ENCODE results near the gene CMTM3. TPM values are rescaled to one million over a fixed set of nuclear protein-coding genes. Genes with fewer than 3 reads are reported as not detected.

CMTM3 gene
- total RNA-seq, 1 experiment from 2014 or later: 17.3 TPM

DNA sequence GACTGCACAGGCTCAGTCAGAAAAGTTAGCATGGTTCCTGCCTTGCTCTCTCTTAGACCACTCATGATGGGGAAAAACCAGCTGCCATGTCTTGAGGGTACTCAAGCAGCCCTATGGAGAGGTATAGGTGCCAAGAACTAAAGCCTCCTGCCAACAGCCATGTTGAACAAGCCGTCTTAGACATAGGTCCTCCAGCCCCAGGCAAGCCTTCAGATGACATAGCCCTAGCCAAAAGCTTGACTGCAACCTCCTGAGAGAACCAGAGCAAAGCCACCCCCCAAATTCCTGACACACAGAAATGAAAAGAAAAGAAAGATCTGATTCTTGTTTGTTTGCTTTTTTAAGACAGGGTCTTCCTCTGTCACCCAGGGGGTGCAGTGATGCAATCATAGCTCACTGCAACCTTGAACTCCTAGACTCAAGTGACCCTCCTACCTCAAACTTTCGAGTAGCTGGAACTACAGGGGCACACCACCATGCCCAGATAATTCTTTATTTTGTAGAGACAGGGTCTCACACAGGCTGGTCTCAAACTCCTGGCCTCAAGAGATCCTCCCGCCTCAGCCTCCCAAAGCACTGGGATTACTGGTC, 36.3 kb downstream of the CMTM3 start:
- H3K36me3 ChIP-seq: no peaks in the 10 kb centered on the region
- no peak overlapping the region for H3K4me3 ChIP-seq
- DNase-seq: no peak
- no peaks in the 10 kb centered on the region for H3K9me3 ChIP-seq
- H3K27me3 ChIP-seq: no peaks in the 10 kb centered on the region

GRCh38 chr16:66641387-66641786, 36.9 kb downstream of the CMTM3 start:
- H3K4me3 ChIP-seq: no peak overlapping the region
- no peaks in the 10 kb centered on the region for H3K9me3 ChIP-seq
- H3K27me3 ChIP-seq: no peaks in the 10 kb centered on the region
- DNase-seq: no peak
- H3K36me3 ChIP-seq: no peaks in the 10 kb centered on the region

- H3K27me3 ChIP-seq: no peaks in the 10 kb centered on the region
- H3K4me3 ChIP-seq: no peak overlapping the region
- H3K36me3 ChIP-seq: no peaks in the 10 kb centered on the region
- no peaks in the 10 kb centered on the region for H3K9me3 ChIP-seq
- DNase-seq: no peak
Measured at GRCh38 chr16:66647866-66648265, 43.4 kb downstream of the CMTM3 start.

- DNase-seq: no peak
- H3K4me3 ChIP-seq: no peak overlapping the region
- no peaks in the 10 kb centered on the region for H3K9me3 ChIP-seq
- H3K36me3 ChIP-seq: no peaks in the 10 kb centered on the region
- no peaks in the 10 kb centered on the region for H3K27me3 ChIP-seq
Measured at GRCh38 chr16:66649167-66649566, 44.7 kb downstream of the CMTM3 start.

DNA sequence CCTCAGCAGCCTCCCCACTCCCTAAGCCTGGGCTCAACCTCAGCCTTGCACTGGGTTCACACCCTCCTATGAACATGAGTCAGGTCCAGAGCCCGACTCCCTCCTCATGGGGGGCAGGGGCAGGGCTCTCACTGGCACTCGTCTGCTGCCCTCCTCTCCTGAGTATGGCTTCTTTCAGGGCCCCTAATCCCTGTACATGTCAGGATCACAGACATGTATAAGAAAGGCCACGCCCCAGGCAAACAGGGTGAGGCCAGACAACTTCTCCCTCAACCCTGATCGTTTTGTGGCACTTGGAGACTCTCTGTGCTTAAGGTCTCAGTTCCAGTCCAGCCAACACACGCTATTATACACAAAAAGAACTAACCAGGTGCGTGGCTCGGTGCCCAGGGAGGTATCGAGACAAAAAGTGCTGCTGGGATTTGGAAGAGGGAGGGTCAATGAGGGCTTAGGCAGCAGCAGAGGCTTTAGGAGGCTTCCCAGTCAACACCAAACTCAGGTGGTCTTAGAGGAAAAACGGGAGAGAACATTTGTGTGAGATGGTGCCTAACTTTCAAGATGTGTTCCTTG, 45.2 kb downstream of the CMTM3 start:
- H3K27me3 ChIP-seq: no peaks in the 10 kb centered on the region
- DNase-seq: no peak
- H3K4me3 ChIP-seq: no peak overlapping the region
- H3K9me3 ChIP-seq: no peaks in the 10 kb centered on the region
- no peaks in the 10 kb centered on the region for H3K36me3 ChIP-seq

DNA sequence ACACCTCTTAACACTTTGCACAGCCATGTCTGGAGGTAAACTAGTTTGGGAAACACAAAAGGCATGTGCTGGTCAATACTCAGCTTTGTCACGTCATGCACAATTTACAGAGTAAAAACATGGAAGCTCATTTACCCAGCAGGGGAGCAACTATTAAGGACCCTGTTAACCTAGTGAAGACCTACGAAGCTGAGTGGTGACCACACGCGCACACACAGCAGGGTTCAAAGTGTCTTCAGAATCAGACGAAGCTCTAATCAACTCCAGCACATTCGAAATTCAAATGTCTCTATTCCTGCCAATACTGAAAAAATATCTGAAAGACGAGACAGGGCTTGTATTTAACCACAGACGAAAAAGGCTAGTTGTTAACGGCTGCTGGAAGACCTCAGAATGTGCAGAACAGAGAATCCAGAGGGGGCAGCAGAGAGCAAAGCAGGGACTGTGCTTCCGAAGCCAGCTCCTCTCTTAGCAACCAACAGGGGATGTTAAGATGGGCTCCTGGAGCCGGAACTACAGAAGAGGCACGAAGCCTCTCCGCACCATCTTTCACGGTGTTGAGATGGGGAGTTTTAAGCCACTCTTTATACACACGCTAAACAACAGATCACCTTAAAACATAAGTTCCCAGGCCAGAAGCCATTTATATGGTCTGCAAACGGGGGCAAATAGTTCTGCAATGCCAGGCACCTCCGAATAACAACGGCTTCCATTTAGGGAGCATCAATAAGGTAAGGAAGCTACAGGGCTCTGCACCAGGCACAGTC, 46.4 kb downstream of the CMTM3 start:
- Histone ChIP-seq H3K9me3 (no peaks in the 10 kb centered on the region), H3K27me3 (no peaks in the 10 kb centered on the region), H3K36me3 (no peaks in the 10 kb centered on the region), H3K4me3 (no peak overlapping the region)
- DNase-seq: peak; percentile 51

DNA sequence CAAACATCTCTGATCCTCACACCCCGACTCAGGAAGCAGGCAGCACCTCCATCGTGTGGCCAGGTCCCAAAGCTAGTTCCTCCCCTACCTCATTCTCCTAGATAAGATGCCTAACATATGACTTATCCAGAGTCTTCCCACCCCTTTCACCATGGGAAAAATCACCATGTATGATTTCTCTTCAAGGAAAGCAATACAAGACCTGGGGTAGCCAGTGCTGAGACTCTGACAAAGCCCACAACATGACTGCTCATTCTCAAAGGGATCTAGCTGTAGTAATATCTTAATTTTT, 46.9 kb downstream of the CMTM3 start:
- no peaks in the 10 kb centered on the region for H3K27me3 ChIP-seq
- no peak for DNase-seq
- no peak overlapping the region for H3K4me3 ChIP-seq

DNA sequence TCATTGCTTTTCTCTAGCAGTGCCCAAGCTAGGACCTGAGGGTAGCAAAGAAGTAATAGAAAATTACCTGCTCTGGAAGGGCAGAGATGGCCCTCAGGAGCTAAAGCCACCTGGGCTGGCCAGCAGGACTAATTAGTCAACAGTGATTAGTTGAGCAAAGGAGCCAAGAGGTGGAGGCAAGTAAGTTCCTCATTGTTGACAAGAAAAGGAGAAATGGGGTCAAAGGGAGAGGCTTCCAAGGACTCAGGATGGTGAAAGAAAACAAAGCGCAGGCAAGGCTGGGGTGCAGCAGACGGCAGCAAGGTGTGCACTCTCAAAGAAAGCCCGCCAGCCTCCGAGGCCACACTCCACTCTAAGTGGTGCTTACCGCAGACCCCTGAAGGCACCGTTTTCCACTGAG, 47.5 kb downstream of the CMTM3 start:
- Histone ChIP-seq H3K36me3 (no peaks in the 10 kb centered on the region), H3K9me3 (no peaks in the 10 kb centered on the region), H3K27me3 (no peaks in the 10 kb centered on the region), H3K4me3 (no peak overlapping the region)
- no peak for DNase-seq

More for the DNA sequence above, 46.9 kb downstream of the CMTM3 start:
- Histone ChIP-seq H3K36me3 (no peaks in the 10 kb centered on the region), H3K9me3 (no peaks in the 10 kb centered on the region)

DNA sequence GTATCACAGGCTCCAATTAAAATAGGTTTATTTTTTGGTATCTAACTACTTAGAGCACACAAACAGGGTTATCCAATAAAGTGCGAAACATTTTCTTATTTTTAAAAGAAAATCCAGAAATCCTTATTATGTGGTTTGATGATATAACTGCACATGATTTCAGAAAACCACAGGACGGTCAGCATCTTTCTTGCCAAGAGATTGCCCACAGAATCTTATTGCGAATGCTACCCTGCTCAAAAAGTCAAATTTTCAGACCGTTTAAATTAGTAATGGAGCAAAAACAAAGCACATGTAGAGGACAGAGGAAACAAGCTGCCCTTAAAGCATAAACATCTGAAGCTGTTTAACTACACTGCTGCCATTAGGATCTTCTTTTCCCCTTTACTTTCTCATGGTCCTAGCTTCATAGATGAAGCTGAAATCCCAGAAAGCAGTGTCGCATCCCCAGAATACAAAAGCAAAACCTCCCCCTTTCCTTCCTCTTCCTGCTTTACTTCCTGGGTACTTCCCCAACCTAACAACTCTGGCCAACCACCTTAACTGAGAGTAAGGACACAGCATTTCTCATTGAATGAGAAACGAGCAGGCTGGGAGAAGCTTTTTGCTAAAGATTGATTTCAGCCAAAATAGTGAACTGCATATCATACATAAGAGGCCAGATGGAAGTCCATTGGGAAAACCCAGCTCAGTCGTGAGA, 48.3 kb downstream of the CMTM3 start:
- no peaks in the 10 kb centered on the region for H3K9me3 ChIP-seq
- H3K36me3 ChIP-seq: no peaks in the 10 kb centered on the region
- H3K4me3 ChIP-seq: no peak overlapping the region
- no peak for DNase-seq
- no peaks in the 10 kb centered on the region for H3K27me3 ChIP-seq

DNA sequence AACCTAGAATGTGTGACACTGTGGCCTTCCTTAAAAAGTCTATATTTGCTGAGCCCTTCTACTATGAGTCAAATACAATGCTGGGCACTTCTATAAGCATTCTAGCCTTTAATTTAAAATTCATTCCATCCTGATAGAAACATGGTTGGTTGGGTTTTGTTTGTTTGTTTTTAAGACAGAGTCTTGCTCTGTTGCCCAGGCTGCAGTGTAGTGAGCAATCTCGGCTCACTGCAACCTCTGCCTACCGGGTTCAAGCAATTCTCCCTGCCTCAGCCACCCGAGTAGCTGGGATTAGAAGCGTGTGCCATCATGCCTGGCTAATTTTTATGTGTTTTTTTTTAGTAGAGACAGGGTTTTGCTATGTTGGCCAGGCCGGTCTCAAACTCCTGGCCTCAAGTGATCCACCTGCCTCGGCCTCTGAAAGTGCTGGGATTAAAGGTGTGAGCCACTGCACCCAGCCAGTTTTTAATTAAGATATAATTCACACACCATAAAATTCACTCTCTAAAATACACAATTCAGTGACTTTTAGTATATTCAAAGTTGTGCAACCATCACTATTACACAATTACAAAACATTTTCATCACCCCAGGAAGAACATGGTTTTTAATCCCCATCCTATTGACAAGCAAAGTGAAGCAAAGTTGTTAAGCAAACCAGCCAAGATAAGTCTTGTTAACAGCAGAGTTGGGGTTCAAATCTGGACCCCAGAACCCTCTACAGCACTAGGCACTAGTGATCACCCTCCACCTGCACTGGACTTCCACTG, 49.3 kb downstream of the CMTM3 start:
- Histone ChIP-seq H3K27me3 (no peaks in the 10 kb centered on the region), H3K9me3 (no peaks in the 10 kb centered on the region), H3K36me3 (no peaks in the 10 kb centered on the region), H3K4me3 (no peak overlapping the region)
- DNase-seq: no peak

GRCh38 chr16:66656547-66656946, 52.0 kb downstream of the CMTM3 start:
- no peaks in the 10 kb centered on the region for H3K36me3 ChIP-seq
- DNase-seq: no peak
- no peaks in the 10 kb centered on the region for H3K9me3 ChIP-seq
- no peak overlapping the region for H3K4me3 ChIP-seq
- no peaks in the 10 kb centered on the region for H3K27me3 ChIP-seq

GRCh38 chr16:66658143-66658859, 53.8 kb downstream of the CMTM3 start:
- DNase-seq: no peak
- H3K4me3 ChIP-seq: no peak overlapping the region
- no peaks in the 10 kb centered on the region for H3K27me3 ChIP-seq
- H3K9me3 ChIP-seq: no peaks in the 10 kb centered on the region
- H3K36me3 ChIP-seq: no peaks in the 10 kb centered on the region

DNA sequence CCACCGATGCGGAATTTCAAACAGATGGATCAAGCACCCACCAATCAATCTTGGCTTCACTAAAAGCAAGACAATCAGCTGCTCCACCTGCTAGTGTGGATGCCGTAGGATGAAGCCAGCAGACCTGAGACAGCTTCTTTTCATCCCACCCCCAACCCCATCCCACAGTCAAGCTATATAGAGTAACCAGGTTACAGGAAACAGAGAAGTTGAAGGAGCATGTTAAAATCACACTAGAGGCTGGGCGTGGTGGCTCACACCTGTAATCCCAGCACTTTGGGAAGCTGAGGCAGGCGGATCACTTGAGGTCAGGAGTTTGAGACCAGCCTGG, 54.3 kb downstream of the CMTM3 start:
- H3K4me3 ChIP-seq: no peak overlapping the region
- H3K9me3 ChIP-seq: no peaks in the 10 kb centered on the region
- H3K36me3 ChIP-seq: no peaks in the 10 kb centered on the region
- H3K27me3 ChIP-seq: no peaks in the 10 kb centered on the region
- no peak for DNase-seq

DNA sequence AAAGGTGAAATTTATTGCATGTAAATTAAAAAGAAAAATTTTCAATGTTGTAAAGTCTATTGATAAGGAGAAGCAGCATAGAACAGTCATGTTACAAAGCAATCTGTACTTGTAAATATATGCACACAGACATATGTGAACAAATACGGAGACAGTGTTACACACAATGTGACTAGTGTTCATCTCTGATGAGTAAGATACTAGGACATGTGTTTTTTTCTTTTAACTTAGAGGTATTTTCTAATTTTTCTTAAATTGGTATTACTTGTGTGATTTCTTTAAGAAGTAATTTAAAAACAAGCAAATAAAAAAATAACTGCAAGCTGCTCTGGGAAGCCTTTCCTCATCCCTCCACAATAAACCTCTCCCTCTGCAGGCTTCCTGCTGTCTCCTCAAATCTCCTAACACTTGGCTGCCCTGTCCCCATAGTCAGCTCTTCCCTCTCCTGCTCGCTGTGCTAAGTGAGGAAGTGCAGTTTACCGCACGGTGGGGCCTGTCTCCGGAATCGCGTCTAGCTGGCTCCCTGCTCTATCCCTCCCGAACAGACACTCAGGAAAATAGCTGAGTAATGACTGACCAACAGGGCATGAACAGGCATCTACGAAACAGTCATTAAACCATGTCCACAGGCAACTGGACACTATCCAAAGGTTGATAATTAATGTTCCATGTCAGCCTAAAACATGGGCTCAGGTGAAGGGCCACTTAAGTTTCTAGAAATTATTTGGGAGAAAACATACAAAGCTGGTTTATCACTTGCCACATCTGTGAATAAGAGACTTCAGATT, 56.1 kb downstream of the CMTM3 start:
- peak; percentile 75 for DNase-seq
- Histone ChIP-seq H3K27me3 (no peaks in the 10 kb centered on the region), H3K36me3 (no peaks in the 10 kb centered on the region), H3K4me3 (no peak overlapping the region), H3K9me3 (no peaks in the 10 kb centered on the region)

GRCh38 chr16:66661210-66661560, 56.7 kb downstream of the CMTM3 start:
- Histone ChIP-seq H3K4me3 (no peak overlapping the region), H3K9me3 (no peaks in the 10 kb centered on the region), H3K27me3 (no peaks in the 10 kb centered on the region), H3K36me3 (no peaks in the 10 kb centered on the region)
- DNase-seq: no peak
